COLO668 (cell line): ENCODE results near the gene SPART.
A peak's percentile ranks its signal among the peaks of the same experiment; 100 is the strongest.
"Not testable (repeated sequence)": the region's sequence is repeated elsewhere in the genome, so short reads cannot be mapped to it uniquely, and the experiment has no call there.

ENCODE experiments used
- DNase-seq: peaks from one replicate; lab custom pipeline; 2025; ENCODE audit not compliant: unreplicated experiment; lab: John Stamatoyannopoulos, UW

The SPART gene

DNA sequence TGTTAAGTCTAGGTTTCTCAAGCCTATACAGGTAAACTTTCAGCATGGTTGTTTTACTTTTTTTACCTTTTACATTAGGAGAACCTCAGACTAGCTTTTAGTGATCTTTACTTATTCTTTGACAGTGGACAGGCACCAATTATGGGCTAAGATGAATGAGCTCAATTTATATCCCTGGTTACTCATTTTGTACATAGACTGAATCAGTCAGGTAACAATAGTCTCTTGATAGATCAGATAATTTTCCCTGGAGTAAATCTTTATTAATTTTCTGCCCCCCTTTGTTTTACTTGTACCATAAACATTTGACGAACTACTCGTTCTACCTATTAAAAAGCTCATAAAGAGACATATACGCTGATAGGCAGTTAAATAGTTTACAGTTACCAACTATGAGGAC is 22.8 kb downstream of the SPART start:
- no peak for DNase-seq

DNA sequence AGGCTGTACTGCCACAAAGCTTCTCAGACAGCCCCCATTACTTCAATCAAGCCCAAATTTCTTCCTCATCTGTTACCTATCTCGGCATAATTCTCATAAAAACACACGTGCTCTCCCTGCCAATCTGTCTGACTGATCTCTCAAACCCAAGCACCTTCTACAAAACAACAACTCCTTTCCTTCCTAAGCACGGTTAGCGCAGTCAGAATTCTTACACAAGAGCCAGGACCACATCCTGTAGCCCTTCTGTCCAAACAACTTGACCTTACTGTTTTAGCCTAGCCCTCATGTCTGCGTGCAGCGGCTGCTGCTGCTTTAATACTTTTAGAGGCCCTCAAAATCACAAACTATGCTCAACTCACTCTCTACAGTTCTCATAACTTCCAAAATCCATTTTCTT is 26.4 kb downstream of the SPART start:
- not testable (repeated sequence) for DNase-seq

DNA sequence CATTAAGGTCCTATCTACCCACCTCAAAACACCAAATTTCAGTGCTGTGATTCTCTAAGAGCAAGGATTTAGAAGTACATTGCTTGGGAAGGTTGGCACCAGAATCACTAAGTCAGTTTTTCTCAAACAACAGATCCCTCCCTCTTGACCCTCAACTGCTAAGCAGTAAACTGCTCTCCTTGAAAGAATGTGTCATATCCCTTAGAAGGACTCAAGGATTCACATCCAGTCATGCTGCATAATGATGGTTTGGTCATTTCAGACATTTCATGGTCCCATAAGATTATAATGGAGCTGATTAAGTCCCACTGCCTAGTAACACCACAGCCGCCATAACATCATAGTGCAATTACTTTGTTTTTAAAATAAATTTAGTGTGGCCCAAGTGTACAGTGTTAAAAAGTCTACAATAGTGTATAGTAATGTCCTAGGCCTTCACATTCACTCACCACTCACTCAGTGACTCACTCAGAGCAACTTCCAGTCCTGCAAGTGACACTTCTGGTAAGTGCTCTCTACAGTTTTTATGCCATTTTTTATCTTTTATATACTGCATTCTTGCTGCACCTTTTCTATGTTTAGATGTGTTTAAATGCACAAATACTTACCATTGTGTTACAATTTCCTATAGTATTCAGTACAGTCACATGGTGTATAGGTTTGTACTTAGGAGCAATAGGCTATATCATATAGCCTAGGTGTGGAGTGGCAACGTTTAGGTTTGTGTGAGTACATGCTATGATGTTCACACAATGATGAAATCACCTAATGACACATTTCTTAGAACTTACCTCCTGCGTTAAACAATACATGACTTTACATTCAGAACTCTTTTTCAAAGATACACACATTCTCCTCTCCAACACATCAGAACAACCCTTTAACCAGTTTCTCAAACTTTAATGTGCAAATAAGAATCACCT is 32.9 kb downstream of the SPART start:
- no peak for DNase-seq

DNA sequence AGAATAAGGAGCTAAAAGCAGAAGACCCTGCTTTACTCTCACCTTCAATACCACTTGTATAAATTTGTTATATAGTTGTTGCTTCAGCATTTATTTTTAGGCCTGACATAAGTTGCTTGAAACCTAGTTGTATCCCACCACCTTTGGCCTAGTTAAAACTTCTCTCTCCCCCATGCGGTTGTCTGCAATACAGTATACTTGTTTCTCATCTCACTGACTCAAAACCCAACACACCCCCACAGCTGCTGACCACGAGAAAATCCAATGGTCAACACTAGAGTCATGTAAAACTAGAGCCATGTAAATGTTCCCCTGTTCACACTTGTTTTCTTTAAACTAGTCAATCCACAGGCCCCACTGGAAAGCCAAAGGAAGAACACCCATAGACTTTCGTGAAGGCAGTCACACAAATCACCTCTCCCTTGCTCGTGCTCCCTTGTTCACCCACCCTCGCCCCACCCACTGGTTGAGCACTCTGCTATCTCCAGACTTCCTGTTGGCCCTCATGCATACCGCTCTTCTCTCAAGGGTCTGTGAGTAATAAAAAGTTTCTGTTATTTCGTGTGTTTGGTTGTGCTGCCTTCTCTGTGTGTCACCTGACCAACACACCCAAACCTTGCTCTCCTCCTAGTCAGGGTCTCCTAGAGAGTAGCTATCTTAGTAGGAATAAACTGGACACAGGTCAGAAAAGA is 35.6 kb downstream of the SPART start:
- no peak for DNase-seq

DNA sequence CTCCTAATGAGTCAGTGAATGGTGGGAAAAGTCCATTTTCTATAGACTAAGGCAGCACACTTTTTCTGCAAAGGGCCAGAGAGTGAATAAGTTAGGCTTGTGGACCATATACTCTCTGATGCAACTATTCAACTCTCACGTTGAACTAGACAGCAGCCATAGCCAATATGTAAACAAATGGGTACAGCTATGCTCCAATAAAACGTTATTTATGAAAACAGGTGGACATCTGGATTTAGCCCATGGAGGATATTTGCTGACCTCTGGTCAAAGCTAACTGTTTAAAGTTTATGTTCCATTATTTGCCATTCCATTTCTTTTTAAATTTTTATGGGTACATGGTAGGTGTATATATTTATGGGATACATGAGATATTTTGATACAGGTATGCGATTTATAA is 43.9 kb downstream of the SPART start:
- DNase-seq, result no peak

DNA sequence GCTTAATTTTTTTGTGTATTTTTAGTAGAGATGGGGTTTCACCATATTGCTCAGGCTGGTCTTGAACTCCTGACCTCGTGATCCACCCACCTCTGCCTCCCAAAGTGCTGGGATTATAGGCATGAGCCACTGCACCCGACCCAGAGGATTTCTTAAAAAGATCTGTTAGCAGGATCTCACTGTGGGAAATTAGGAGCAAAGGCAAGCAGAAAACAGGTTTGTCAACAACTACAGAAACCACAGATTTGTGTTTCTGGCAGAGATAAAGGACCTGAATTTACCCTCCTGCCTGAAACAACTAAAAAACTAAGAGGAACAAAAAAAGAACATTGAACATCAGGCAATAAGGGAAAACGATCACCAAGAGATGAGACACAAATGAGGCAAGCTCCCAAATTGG is 46.7 kb downstream of the SPART start:
- not testable (repeated sequence) for DNase-seq

DNA sequence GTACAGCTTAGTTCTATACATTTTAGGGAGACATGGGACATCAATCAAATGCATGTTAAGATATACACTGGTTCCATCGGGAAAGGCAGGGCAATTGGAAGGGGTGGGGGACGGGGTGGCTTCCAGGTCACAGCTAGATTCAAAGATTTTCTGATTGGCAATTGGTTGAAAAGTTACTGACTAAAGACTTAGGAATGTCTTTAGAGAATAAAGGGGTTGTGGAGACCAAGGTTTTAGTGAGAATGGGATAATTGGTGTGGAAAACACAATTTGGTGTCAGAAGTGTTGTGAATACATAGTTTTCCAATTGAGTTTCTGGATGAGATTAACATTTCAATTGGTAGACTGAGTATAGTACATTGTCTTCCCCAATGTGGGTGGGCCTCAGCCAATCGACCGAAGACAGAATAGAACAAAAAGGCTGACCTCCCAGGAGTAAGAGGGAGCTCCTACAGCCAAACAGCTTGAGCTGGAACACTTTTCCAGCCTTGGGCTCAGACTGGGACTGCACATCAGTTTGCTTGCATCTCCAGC is 47.6 kb downstream of the SPART start:
- no peak for DNase-seq

DNA sequence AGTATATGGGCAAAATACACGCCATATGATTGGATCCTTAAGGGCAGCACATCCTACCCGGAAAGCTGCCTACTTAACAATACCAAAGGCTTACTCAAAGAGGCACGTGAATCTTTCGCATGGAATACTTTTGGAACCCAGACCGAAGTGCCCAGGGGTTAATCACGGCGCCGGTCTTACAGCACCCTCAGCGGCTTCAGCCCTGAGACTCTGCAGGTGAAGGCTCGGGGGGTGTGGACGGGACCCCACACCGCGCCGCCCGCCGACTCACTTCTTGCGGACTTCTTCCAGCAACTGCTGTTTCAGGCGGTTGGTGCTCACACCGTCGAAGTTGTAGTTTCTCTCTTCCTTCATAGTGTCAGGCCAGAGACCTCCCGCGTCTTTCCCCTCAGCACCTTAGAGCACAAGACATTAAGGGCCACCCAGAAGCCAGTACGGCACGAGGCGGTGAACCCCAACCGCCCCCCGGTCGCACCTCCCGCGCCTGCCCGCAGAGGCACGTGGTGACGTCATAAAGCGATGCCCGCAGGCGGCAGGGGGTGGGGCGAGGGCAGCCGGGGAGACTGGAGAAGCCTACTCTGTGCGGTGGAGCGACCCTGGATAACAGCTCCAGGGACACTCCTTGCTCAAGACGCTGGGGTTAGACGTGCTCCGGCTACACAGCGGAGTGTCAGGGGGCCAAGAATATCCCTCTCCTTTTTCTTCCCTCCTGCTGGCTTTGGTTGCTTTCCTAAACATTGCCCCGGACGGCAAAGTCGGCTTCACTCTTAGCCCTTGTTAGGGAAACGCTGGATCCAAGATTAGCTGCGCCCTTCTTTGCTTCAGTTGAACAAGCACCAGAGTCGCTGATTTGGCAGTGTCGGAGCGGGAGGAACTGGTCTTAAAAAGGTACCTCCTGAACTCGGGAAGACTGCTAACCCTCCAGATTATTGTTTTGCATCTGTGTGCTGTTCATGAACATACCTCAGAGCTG is 48.5 kb downstream of the SPART start, which contains the start of gene CCDC169:
Gene CCDC169 (minus strand): TSS at position 449 of the 973 bp plus-strand sequence. CDS start 95 bp downstream, at position 354.
- peak; percentile 83 for DNase-seq

DNA sequence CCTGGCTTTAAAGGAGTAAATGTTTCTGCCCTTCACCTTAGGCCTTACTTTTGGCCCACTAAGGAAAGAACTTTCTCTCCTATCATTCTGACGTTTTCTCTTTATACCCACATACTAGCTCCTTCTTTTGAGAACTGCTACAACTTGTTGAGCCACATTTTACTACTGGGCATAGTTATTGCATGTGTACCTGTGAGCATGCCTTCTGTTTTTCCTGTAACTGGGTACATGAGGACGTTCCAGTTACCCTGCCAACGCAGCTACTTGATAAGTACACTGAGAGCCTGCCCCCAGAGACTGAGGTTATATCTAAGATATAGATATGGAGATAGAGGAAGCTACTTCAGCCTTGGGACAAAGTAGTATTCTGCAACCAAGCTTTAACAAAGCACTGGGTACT is 52.1 kb downstream of the SPART start:
- DNase-seq, result no peak

DNA sequence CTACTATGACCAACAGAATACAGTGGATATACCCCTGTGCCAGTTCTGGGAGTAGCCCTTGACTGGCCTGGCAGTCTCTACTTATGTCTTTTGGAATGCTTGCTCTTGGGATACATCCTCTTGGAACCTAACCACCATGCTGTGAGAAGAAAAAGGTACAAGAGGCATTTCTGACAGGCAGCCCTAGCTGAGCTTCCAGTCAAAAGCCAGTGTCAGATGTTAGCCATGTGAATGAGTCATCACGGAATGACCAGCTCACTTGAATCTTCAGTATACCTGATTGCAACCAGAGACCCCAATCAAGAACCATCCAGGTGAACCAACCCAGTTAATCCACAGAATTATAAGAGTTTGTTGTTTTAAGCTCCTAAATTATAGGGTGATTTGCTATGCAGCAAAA is 52.7 kb downstream of the SPART start:
- DNase-seq, result no peak

DNA sequence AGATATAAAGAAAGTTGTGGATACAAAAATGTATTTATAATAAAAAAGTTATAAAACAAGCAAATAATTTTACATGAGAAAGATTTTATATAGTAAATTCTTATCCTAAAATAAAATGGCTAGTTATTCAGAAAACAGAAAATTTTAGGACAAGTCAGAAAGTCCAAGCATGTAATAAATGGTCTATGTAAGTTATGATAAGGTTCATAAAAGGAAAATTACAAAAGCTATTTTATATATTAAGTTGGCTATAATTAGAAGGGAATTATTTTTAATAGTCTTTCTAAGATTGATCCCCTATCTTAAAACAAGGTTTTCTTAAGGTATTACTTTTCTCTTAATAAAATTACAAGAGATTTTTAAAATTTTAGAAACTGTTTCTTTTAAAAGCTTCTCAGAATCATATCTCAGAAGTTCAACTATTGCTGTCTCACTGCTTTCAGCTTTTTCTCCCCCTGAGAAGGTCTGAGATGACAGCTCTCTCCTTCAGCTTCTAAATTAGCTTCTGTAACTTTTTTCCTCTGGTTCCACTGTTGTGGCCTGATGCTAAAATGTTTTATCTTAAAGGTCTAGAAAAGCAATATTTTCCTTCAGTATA is 57.3 kb downstream of the SPART start:
- DNase-seq, result no peak

DNA sequence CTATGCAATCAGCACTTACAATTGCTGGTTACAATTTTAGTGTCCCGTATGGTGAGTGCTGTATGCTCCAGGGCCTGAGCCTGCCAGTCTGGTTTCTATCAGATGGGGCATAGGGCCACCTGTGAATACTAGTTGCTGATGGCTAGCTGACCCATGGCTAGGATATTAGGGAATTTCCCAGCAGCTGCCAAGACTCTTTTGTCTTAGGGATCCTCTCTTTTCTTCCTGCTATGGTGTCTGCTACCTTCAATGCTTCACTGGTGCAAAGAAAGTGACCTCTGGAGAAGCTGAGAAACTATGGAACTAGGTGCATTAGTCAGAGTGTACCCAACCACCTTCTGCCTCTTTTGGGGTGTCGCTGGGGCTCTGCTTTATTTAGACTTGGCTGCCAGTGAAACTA is 60.2 kb downstream of the SPART start:
- DNase-seq, result no peak

DNA sequence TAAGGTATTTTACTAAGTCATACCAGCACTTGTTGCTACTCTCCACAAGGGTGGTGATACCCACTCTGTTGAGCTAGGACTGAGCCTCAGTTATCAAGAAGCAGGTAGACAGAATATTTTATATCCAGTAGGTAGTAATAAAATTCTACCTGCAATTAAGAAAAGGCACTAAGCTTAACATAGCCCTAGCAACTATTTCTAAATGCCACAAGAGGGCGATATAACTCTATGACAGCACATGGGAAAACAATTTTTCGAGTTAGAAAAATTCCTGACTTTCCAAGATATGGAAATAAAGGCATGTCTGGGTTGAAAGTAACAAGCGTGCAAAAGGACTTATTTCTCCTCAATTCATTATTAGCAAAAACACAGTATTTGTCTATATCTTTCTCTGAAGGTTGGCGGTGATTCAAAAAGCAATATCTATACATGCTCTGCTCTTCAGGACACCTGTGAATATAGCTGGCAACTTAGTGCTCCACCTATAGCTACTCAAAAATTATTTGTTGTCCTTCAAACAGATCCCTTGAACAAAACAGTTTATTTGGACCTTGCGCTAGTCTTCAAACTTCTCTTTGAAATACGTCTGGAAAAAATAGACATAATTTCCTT is 63.3 kb downstream of the SPART start:
- DNase-seq, result no peak

DNA sequence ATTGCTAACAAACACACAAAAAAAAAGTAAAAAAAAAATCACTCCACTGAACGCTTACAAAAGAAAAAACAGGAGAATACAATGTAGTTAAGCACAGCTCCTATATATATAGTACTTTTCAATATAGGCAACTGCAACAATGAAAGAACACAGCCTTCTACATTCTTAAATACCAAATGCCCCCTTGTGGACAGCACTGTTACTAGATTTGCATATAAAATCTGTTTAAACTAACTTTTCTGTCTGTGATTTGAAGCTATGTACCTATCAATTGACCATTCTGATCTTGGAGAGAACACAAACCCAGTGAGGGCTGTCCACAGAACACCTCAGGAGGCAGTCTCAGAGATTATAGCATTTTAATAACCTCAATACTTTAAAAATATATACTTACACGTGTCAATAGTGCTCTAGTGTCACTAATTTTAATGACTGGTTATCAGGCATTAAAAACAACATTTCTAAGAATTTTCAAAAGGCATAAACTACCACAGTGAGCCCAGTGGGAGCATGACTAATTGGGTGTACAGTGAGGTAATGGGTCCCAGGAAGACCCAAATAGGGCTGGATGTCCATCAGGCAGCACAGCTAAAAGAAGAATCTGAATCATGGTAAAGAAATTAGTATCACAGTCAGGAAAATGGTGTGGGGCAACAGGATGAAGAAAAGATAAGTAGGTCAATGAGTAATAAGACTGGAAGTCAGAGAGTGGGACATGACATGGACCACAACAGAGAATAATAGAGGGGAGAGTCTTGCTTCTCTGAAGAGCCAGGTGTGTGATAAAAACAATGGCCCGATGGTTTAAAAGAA is 70.8 kb downstream of the SPART start:
- peak; percentile 48 for DNase-seq

DNA sequence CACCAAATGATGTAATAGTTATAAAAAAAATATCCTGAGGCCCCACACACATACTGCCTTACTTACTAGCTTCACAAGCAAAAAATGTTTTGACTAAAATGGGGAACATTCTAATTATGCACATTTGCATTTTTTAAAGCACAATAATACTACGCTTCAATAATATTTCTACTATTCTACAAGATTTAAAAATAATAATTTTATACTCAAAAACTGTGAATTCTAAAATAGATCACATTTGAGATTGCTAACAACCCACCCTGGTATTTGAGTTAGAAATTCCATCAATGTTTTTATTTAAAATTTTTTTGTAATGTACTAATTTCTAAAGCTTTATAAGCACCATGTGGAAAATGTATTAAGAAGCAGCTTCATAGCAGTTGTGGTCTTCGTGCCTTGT is 72.8 kb downstream of the SPART start:
- no peak for DNase-seq

DNA sequence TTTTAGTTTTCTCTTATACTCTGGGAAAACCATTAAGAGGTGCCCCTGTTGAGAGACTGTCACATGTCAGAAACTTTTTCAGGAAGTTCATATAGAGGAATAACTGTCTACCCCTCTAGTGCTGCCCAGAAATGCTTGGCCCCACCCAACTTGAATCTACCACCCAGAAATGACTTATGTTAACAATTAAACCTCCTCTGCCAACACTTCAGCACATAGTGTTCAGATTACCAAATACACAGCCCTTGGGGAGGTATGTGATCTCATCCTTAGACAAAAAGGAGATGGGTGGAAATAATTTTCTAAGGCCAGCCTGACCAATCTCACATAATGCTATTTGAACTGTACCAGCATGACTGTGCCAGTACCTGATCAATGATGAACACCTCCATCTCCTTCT is 84.2 kb downstream of the SPART start:
- DNase-seq, result no peak

DNA sequence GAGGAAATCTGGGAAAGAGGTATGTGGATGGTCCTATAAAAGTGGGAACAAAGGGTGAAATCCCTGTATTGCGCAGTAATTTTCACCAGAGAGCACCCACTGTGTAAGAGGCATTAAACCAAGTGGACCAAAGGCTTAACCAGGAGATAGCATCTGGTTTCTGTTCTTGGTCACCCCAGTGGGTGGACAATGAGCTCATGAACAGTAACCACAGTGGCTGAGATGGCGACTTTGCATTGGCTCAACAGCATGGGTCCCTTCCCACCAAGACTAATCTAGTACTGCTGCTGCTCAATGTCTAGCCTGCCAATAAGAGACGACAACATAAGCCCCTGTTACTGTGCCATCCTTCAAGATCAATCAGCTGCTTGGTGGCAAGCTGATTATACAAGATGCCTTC is 85.2 kb downstream of the SPART start:
- no peak for DNase-seq

DNA sequence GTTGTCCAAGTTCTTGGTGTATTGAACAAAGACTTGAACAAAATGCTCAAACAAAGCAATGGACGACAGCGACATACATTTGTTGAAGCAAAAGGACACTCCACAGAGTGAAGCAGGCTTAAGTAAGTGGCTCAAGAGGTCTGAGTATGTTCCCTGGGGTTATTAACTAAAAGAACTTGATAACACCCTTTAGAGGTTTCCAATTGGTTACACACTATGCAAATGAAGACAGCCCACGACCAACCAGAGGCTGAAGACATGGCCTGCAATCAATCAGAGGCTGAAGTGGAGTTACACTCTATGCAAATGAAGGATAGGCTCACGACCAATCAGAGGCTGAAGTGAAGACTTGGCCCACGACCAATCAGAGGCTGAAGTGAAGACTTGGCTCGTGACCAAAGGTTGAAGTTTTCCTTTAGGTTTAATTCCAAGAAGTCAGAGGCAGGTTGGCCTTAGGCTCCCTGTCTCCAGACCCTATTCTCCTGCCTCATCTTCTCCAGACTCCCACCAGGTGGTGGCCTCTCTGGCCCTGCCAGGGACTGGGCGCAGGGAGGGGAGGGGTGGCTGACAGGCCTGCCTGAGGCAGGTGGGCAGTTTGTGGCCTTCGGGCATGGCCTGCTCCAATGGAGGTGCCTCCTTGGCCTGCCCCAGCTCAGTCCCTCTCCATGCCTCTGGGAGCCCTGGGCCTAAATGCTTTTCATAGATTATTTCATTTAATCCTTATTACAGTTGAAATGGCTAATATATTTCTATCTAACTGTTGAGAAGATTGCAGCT is 86.6 kb downstream of the SPART start:
- DNase-seq, result no peak
